Measurements from ENCODE around the gene TIAM2.

- TF ChIP-seq CTCF (IDR thresholded peaks at IDR 0.05; ENCODE audit: poor library complexity) (no peak), EZH2phosphoT487 (IDR thresholded peaks at IDR 0.05; ENCODE audit: low read depth, severe bottlenecking, unreplicated experiment) (no peak)
Observed at GRCh38 chr6:155078331-155078745, 83.2 kb downstream of the TIAM2 start.

Measured in hepatocyte (in vitro differentiated cells).